ENCODE measurements around the gene HSD17B14. TPM values are rescaled to one million over a fixed set of nuclear protein-coding genes. Genes with fewer than 3 reads are reported as not detected.

The HSD17B14 gene
- total and polyA plus RNA-seq, 9 of the 15 experiments (the other 6 are each of a cell fraction or from before 2014, with no cell fraction given): 0.16 TPM; not detected in 8

- intact Hi-C loops (cut with micrococcal nuclease) (loop anchor here (1.0 kb wide), 1 partner anchor 129 kb away; no protein-coding TSS in a partner anchor), in situ Hi-C loops (cut with MboI) (loop anchor here (5.0 kb wide), 1 partner anchor 50 kb away; no protein-coding TSS in a partner anchor)
- peak overlapping the region in 1 of 2 experiments; percentile 11; a peak in 1 of 4 replicates for H3K9ac ChIP-seq (ENCODE audit: insufficient read depth in 1 of 2, low read depth in 2 of 2, low read length in 2 of 2)
- no TSS peak for BruUV-seq (replicated peaks)
- H3K79me2 ChIP-seq (ENCODE audit: control insufficient read depth, insufficient read depth, low read length): no peaks in the 10 kb centered on the region
- H3K4me1 ChIP-seq (replicated peaks in 1 of 2; ENCODE audit: control insufficient read depth in 2 of 2, insufficient read depth in 2 of 2, low read length in 2 of 2): peaks cover 6 to 11% of the 10 kb centered on the region in 2 experiments; a peak in 4 of 5 replicates
- no peak overlapping the region for H3K4me2 ChIP-seq (ENCODE audit: insufficient read depth, low read length)
- ChIA-PET POLR2A (interaction anchor here (0.5 to 2.6 kb wide), 16 partner anchors 9 to 225 kb away, joined by 3 to 16 read pairs (median 4); partner anchors contain the start of genes BCAT2, FTL and PPP1R15A), CTCF (ENCODE audit: low intra/inter-chr PET ratio) (interaction anchor here (0.7 to 3.7 kb wide), 4 partner anchors 47 to 354 kb away, joined by 3 to 34 read pairs (median 8); no protein-coding TSS in a partner anchor)
- FAIRE-seq (peak; percentile 87), DNase-seq (ENCODE audit: extremely low read depth in 1 of 4, low spot score in 3 of 4) (peak; percentile 53 to 80 (median 64)), ATAC-seq (peak; percentile 87)
- WGBS (ENCODE audit: insufficient coverage, low coverage, missing lambda C conversion rate): 42% methylated on average over 2 of the region's 2 CpGs
- H3K27ac ChIP-seq (ENCODE audit: extremely low read depth, low read depth, low read length): no peak overlapping the region
- H3K9me1 ChIP-seq (ENCODE audit: control insufficient read depth, insufficient read depth, low read length): no peaks in the 10 kb centered on the region
- no peaks in the 10 kb centered on the region for H3K27me3 ChIP-seq (ENCODE audit: control insufficient read depth in 2 of 2, insufficient read depth in 2 of 2, low read length in 2 of 2)
- no peak overlapping the region for H3K4me3 ChIP-seq
- no peak overlapping the region for H2AFZ ChIP-seq (ENCODE audit: low read depth, low read length)
- H3K9me3 ChIP-seq (replicated peaks; ENCODE audit: control insufficient read depth, insufficient read depth, low read depth, low read length): no peaks in the 10 kb centered on the region
- H3K36me3 ChIP-seq (ENCODE audit: control insufficient read depth, insufficient read depth, low read length): peaks cover 18% of the 10 kb centered on the region
- H4K20me1 ChIP-seq (replicated peaks; ENCODE audit: control insufficient read depth, insufficient read depth, low read length): no peaks in the 10 kb centered on the region
- TF ChIP-seq COPS2 (conservative IDR thresholded peaks at IDR 0.05): no peak
- TF ChIP-seq MITF (IDR thresholded peaks at IDR 0.05): no peak
- TF ChIP-seq PCBP2 (IDR thresholded peaks at IDR 0.05; ENCODE audit: low read depth, low read length, poor library complexity, severe bottlenecking): no peak
- no peak for TF ChIP-seq ZNF274 (IDR thresholded peaks at IDR 0.05; ENCODE audit: borderline replicate concordance, low read depth, low read length)
- TF ChIP-seq ZNF124 (CRISPR knock-in tag; IDR thresholded peaks at IDR 0.05): no peak
- no peak for TF ChIP-seq CAMTA2 (CRISPR knock-in tag; conservative IDR thresholded peaks at IDR 0.05)
- TF ChIP-seq ETV1 (tag; conservative IDR thresholded peaks at IDR 0.05; ENCODE audit: low read depth): no peak
- TF ChIP-seq ZNF740 (CRISPR knock-in tag; IDR thresholded peaks at IDR 0.05): no peak
- TF ChIP-seq ZNF740 (tag; IDR thresholded peaks at IDR 0.05): no peak
- TF ChIP-seq ZBTB40 (IDR thresholded peaks at IDR 0.05): no peak
- TF ChIP-seq ZBTB40 (CRISPR knock-in tag; IDR thresholded peaks at IDR 0.05): no peak
- no peak for TF ChIP-seq WHSC1 (IDR thresholded peaks at IDR 0.05; ENCODE audit: low read length)
These were observed 6.5 kb upstream of the HSD17B14 start for GRCh38 chr19:48842789-48843162.

Measured in K562 (cell line).